Adrenal gland (tissue), 12 donors: Measurements from ENCODE around the gene NIFK. TPM values are rescaled to one million over a fixed set of nuclear protein-coding genes. Genes with fewer than 3 reads are reported as not detected.
"Not testable (repeated sequence)": the region's sequence is repeated elsewhere in the genome, so short reads cannot be mapped to it uniquely, and the experiment has no call there.

Experiments used
- DNase-seq, 7 donors: peaks; one replicate each; pipeline ENCODE4 v3.0.0-alpha.2; 2019 to 2020
- H3K27ac ChIP-seq, 5 donors: fragments of 200-600 bp; sonication (generic) in 4 of 5; 1 replicate in 3 of 5; 2 replicates in 2 of 5; pipeline versions ENCODE4 v1.5.1 to v1.8.0; 2016 to 2020; ENCODE audit warnings: mild to moderate bottlenecking in 1 of 5
- H3K27me3 ChIP-seq: fragments of 200-600 bp; 2 replicates; pipeline ENCODE4 v1.8.0; 2021
- H3K36me3 ChIP-seq, 2 donors: fragments of 200-600 bp; replicated peaks in 1 of 2; 1 replicate in 1 of 2; 2 replicates in 1 of 2; pipeline versions ENCODE4 v1.5.1 to v1.8.0; 2018 to 2022
- H3K4me1 ChIP-seq, 2 donors: fragments of 200-600 bp; replicated peaks in 1 of 2; 1 replicate in 1 of 2; 2 replicates in 1 of 2; pipeline versions ENCODE4 v1.5.1 to v1.8.0; 2018 to 2021
- H3K4me3 ChIP-seq, 4 donors: fragments of 200-600 bp; sonication (generic) in 3 of 4; one replicate each; pipeline ENCODE4 v1.5.1; 2016 to 2018
- H3K9me3 ChIP-seq, 3 donors: fragments of 200-600 bp; sonication (generic) in 1 of 3; replicated peaks in 1 of 3; 1 replicate in 2 of 3; 2 replicates in 1 of 3; pipeline versions ENCODE4 v1.5.1 to v1.8.0; 2016 to 2021
- CTCF ChIP-seq, 6 experiments: fragments of 450-650 bp in 4 of 6; fragments of 200-600 bp in 2 of 6; sonication (generic) in 1 of 6; IDR thresholded peaks; 1 replicate in 5 of 6; 2 replicates in 1 of 6; pipeline versions ENCODE4 v1.5.1 to v1.8.0; 2016 to 2021; ENCODE audit warnings: antibody characterized with exemption in 6 of 6, mild to moderate bottlenecking in 2 of 6, moderate library complexity in 1 of 6
- POLR2A ChIP-seq, 2 donors: fragments of 450-650 bp; IDR thresholded peaks; one replicate each; pipeline ENCODE4 v1.6.1; 2017; ENCODE audit warnings: antibody characterized with exemption in 2 of 2, mild to moderate bottlenecking in 2 of 2, moderate library complexity in 1 of 2
- WGBS, 4 donors: extraction: QIAGEN DNeasy Blood & Tissue Kit in 2 of 4; methylation state at CpG; one replicate each; pipeline versions ENCODE4 v1.1.5 to v1.1.7; 2013 to 2017; 5-methylcytosine and 5-hydroxymethylcytosine counted together
- intact Hi-C, 2 donors: fragments of 100-400 bp; cut with DNase I; formaldehyde crosslinking; loops; one replicate each; pipeline versions ENCODE4 v1.14.1 to v1.15.0; 2022 to 2023
- polyA plus RNA-seq, 3 donors: library from polyadenylated mRNA; stranded (reverse); fragments of 200-250 nt in 2 of 3; fragments of 350-450 nt in 1 of 3; fragmentation: Illumina TruSeq in 1 of 3; extraction: RNeasy Lipid Tissue Mini Kit (QIAGEN cat#74804) in 1 of 3; gene quantifications; one replicate each; pipeline ENCODE4 v1.2.3, GENCODE V29; 2013 to 2014
- total RNA-seq, 9 donors: library from RNA; depleted of rRNA in 4 of 9; stranded (reverse); fragments of >200 nt in 4 of 9; fragments of 120-200 nt in 1 of 9; fragmentation: NEBNext Ultra II Directional in 1 of 9; extraction: Animal tissue kit (Norgen Biotek cat#: 25700) in 1 of 9; gene quantifications; one replicate each; pipeline versions ENCODE4 v1.1.0 to v1.2.4, GENCODE V29; 2013 to 2023
- donor health status: healthy with polysubstance abuse.
- donor health status: Bipolar disorder and iron deficiency.
- donor health status: DM: yes; HTN: yes; CAD: no.
- donor health status: DM: no; HTN: no; CAD: no.
- donor health status: DM: no; HTN: no; CAD: no.
- donor health status: DM: yes; HTN: yes; CAD: no.

The NIFK gene
- total and polyA plus RNA-seq, 12 donors = 13.2 to 134 (median 39.9) TPM

- DNase-seq = peak in 4 of 7 donors; percentile 29 to 42 (median 40)
- no peak for TF ChIP-seq CTCF (IDR thresholded peaks at IDR 0.05)
- no peak for TF ChIP-seq POLR2A (IDR thresholded peaks at IDR 0.05)
- peak overlapping the region in 2 of 5 donors; percentile 24 to 35 for H3K27ac ChIP-seq
- H3K4me1 ChIP-seq = peaks cover 8 to 11% of the 10 kb centered on the region in 2 donors
- peaks cover 0 to 13% of the 10 kb centered on the region in 2 donors for H3K36me3 ChIP-seq
- no peak overlapping the region for H3K4me3 ChIP-seq
- no peaks in the 10 kb centered on the region for H3K27me3 ChIP-seq
- intact Hi-C loops = loop anchor here in 1 of 2 donors (5.0 kb wide), 1 partner anchor 190 kb away; the partner anchor contains the start of gene RNU4ATAC
- 49 to 57% (median 54%) methylated on average over 5 of the region's 5 CpGs for WGBS, 4 donors
- no peaks in the 10 kb centered on the region for H3K9me3 ChIP-seq
Observed at GRCh38 chr2:121722479-121722878, 14.2 kb downstream of the NIFK start.

- no peaks in the 10 kb centered on the region for H3K27me3 ChIP-seq
- no peaks in the 10 kb centered on the region for H3K9me3 ChIP-seq
- no peak for DNase-seq
- TF ChIP-seq POLR2A (IDR thresholded peaks at IDR 0.05) = no peak
- peaks cover 0 to 7% of the 10 kb centered on the region in 2 donors for H3K36me3 ChIP-seq
- intact Hi-C loops = loop anchor here in 1 of 2 donors (5.0 kb wide), 1 partner anchor 190 kb away; the partner anchor contains the start of gene RNU4ATAC
- peak overlapping the region in 2 of 5 donors; percentile 24 to 35 for H3K27ac ChIP-seq
- WGBS, 4 donors = 57 to 66% (median 61%) methylated on average over 8 of the region's 8 CpGs
- H3K4me3 ChIP-seq = no peak overlapping the region
- peaks cover 8 to 11% of the 10 kb centered on the region in 2 donors for H3K4me1 ChIP-seq
Observed at GRCh38 chr2:121721926-121722325, 14.7 kb downstream of the NIFK start.

GRCh38 chr2:121717529-121717928 is 19.1 kb downstream of the NIFK start:
- H3K4me3 ChIP-seq = no peak overlapping the region
- peaks cover 4 to 6% of the 10 kb centered on the region in 2 donors for H3K4me1 ChIP-seq
- intact Hi-C loops = loop anchor here (5.0 to 10.0 kb wide), 3 partner anchors 123 to 313 kb away; partner anchors contain the start of gene RNU4ATAC (in 1 of the 2)
- H3K27me3 ChIP-seq = no peaks in the 10 kb centered on the region
- TF ChIP-seq CTCF (IDR thresholded peaks at IDR 0.05) = no peak
- no peak for TF ChIP-seq POLR2A (IDR thresholded peaks at IDR 0.05)
- no peak for DNase-seq
- H3K9me3 ChIP-seq = no peaks in the 10 kb centered on the region
- 87 to 96% (median 92%) methylated on average over 6 of the region's 6 CpGs for WGBS, 4 donors
- H3K36me3 ChIP-seq = no peaks in the 10 kb centered on the region
- no peak overlapping the region for H3K27ac ChIP-seq

- TF ChIP-seq POLR2A (IDR thresholded peaks at IDR 0.05) (no peak), CTCF (IDR thresholded peaks at IDR 0.05) (no peak)
- intact Hi-C loops = loop anchor here (5.0 to 10.0 kb wide), 3 partner anchors 121 to 311 kb away; partner anchors contain the start of gene RNU4ATAC (in 1 of the 2)
- Histone ChIP-seq H3K36me3 (no peaks in the 10 kb centered on the region), H3K4me3 (no peak overlapping the region), H3K9me3 (no peaks in the 10 kb centered on the region), H3K4me1 (no peaks in the 10 kb centered on the region), H3K27ac (no peak overlapping the region), H3K27me3 (no peaks in the 10 kb centered on the region)
- no peak for DNase-seq
- WGBS, 4 donors = 61 to 84% (median 64%) methylated on average over 1 of the region's 1 CpG
Observed at GRCh38 chr2:121716126-121716525, 20.5 kb downstream of the NIFK start.

GRCh38 chr2:121711481-121711880 is 25.2 kb downstream of the NIFK start:
- H3K27ac ChIP-seq, H3K36me3 ChIP-seq, DNase-seq, H3K4me1 ChIP-seq, H3K4me3 ChIP-seq, H3K9me3 ChIP-seq, H3K27me3 ChIP-seq: not testable (repeated sequence)
- WGBS, 4 donors = 86 to 100% (median 90%) methylated on average over 1 to 3 of the region's 3 CpGs
- intact Hi-C loops = loop anchor here (10.0 kb wide), 2 partner anchors 117 to 307 kb away; no protein-coding TSS in a partner anchor
